ENCODE results near the gene DAPL1.
"Not testable (repeated sequence)": the region's sequence is repeated elsewhere in the genome, so short reads cannot be mapped to it uniquely, and the experiment has no call there.

Gene DAPL1

DNA sequence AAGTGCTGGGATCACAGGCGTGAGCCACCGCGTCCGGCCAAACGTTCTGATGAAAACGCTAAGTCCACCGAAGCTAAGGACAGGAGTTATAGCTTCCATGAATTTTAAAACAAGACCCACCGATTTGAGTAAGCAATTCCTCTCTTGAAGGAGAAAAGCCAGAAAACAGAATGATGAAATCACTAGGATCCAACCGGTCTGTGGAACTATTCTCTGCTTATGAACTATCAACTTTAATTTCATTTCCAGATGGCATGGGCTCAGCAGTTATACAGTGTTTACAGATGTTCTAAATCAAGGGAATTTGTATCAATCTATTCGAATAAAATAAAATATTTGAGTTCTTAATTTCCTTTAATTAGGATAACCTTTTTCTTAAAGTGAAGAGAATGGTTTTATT lies 66.5 kb downstream of the DAPL1 start:
- not testable (repeated sequence) for H3K9me3 ChIP-seq (replicated peaks; ENCODE audit: low read length); H3K36me3 ChIP-seq (ENCODE audit: insufficient read depth, low read length); H3K4me2 ChIP-seq (ENCODE audit: low read length); H3K27me3 ChIP-seq (ENCODE audit: control insufficient read depth, insufficient read depth, low read length); H3K4me3 ChIP-seq (ENCODE audit: low read length); H3K4me1 ChIP-seq (ENCODE audit: control insufficient read depth, insufficient read depth, low read length); H3K9ac ChIP-seq (ENCODE audit: low read depth, low read length)

DNA sequence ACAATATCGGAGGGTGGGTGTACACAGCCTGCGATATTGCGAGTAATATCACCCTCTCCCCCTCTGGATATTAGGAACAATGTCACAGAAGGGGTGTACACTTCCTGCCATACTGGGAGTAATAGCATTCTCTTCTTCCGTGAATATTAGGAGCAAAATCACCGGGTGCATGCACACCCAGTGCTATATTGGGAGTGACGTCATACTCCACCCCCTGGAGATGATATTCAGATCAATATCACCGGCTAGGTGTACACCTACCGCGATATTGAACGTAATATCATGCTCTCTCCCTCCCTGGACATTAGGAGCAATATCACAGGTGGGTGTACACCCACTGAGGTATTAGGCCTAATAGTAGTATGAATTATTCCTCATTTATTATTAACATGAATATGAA lies 70.4 kb downstream of the DAPL1 start:
- H3K4me2 ChIP-seq (ENCODE audit: low read length); H3K4me3 ChIP-seq (ENCODE audit: low read length); H3K27me3 ChIP-seq (ENCODE audit: control insufficient read depth, insufficient read depth, low read length); H3K36me3 ChIP-seq (ENCODE audit: insufficient read depth, low read length); H3K4me1 ChIP-seq (ENCODE audit: control insufficient read depth, insufficient read depth, low read length); H3K9ac ChIP-seq (ENCODE audit: low read depth, low read length); H3K9me3 ChIP-seq (replicated peaks; ENCODE audit: low read length): not testable (repeated sequence)

All from skeletal muscle satellite cell (primary cell).